Panc1 (cell line): ENCODE measurements around the gene VIT. TPM values are rescaled to one million over a fixed set of nuclear protein-coding genes. Genes with fewer than 3 reads are reported as not detected.

Experiments used
- ATAC-seq: fragments of 200-7000 bp; cut with Tn5 transposase; 2 replicates; pipeline ENCODE4 v1.9.1; 2020; ENCODE audit warnings: mild to moderate bottlenecking, moderate library complexity
- BruUV-seq: library from RNA; stranded (reverse); fragments of 400-500 nt; replicated peaks from 2 replicates; lab custom pipeline; 2021; lab: Mats Ljungman, UMichigan
- CTCF ChIA-PET: fragments of 300-600 bp; sonication (Branson Sonifier 250); formaldehyde crosslinking; loops from one replicate; lab custom pipeline; 2022; ENCODE audit warnings: antibody characterized with exemption; lab: Charles Lee
- POLR2A ChIA-PET: fragments of 300-600 bp; sonication (Branson Sonifier 250); formaldehyde crosslinking; loops from one replicate; lab custom pipeline; 2022; ENCODE audit warnings: antibody characterized with exemption; lab: Charles Lee
- DNase-seq: peaks from one replicate; pipeline ENCODE4 v3.0.0-alpha.2; 2010; ENCODE audit warnings: low read depth, low spot score
- H3K27ac ChIP-seq: 2 replicates; pipeline ENCODE4 v1.5.1; 2011; ENCODE audit warnings: mild to moderate bottlenecking, low read length, inconsistent platforms
- H3K27me3 ChIP-seq: fragments of 200-500 bp; sonication (Bioruptor generic); 2 replicates; pipeline ENCODE4 v1.6.0; 2014; ENCODE audit warnings: low read length, inconsistent platforms; ENCODE audit not compliant: control insufficient read depth, insufficient read depth
- H3K36me3 ChIP-seq: fragments of 200-500 bp; sonication (Bioruptor generic); 2 replicates; pipeline ENCODE4 v1.5.1; 2014; ENCODE audit warnings: inconsistent platforms, mild to moderate bottlenecking, low read length, moderate library complexity; ENCODE audit not compliant: control insufficient read depth, insufficient read depth
- H3K4me1 ChIP-seq: 2 replicates; pipeline ENCODE4 v1.5.1; 2011; ENCODE audit warnings: inconsistent platforms, mild to moderate bottlenecking, low read length, moderate library complexity; ENCODE audit not compliant: control insufficient read depth, insufficient read depth
- H3K4me3 ChIP-seq, 2 experiments: 2 replicates each; pipeline ENCODE4 v1.5.1; 2011 to 2012; ENCODE audit warnings: low read depth in 2 of 2, low read length in 2 of 2, mild to moderate bottlenecking in 2 of 2, inconsistent platforms in 1 of 2, moderate library complexity in 1 of 2
- H3K9me3 ChIP-seq: fragments of 200-500 bp; sonication (Bioruptor generic); 2 replicates; pipeline ENCODE4 v1.5.1; 2014; ENCODE audit warnings: low read depth, mild to moderate bottlenecking, inconsistent platforms, low read length, moderate library complexity; ENCODE audit not compliant: control insufficient read depth, insufficient read depth
- POLR2AphosphoS5 ChIP-seq: IDR thresholded peaks from 2 replicates; pipeline ENCODE4 v1.6.1; 2012; ENCODE audit warnings: mild to moderate bottlenecking, low read depth, low read length, moderate library complexity
- REST ChIP-seq, 2 experiments: IDR thresholded peaks; 2 replicates each; pipeline ENCODE4 v1.6.1; 2011 to 2012; ENCODE audit warnings: low read depth in 2 of 2, control low read depth in 1 of 2, low read length in 1 of 2, mild to moderate bottlenecking in 1 of 2, moderate library complexity in 1 of 2; ENCODE audit not compliant: insufficient read depth in 1 of 2
- SIN3A ChIP-seq: IDR thresholded peaks from 2 replicates; pipeline ENCODE4 v1.6.1; 2012; ENCODE audit warnings: low read depth, mild to moderate bottlenecking, low read length, moderate library complexity, borderline replicate concordance; ENCODE audit not compliant: insufficient read depth
- TCF7L2 ChIP-seq: IDR thresholded peaks from 2 replicates; pipeline ENCODE4 v1.6.1; 2011; ENCODE audit warnings: mild to moderate bottlenecking, low read depth, low read length, inconsistent platforms
- in situ Hi-C: cut with HindIII; loops from 2 replicates; pipeline ENCODE4 v1.10.0; 2016; ENCODE audit warnings: low sequenced_read_pairs, low pct_unique_long_range_greater_than_20kb
- intact Hi-C: fragments of 100-400 bp; cut with micrococcal nuclease; formaldehyde crosslinking; loops from one replicate; pipeline ENCODE4 v1.10.0; 2022; ENCODE audit not compliant: unreplicated experiment
- total RNA-seq: library from RNA; stranded (reverse); gene quantifications from one replicate; pipeline ENCODE4 v1.2.1, GENCODE V29; 2021; ENCODE audit not compliant: unreplicated experiment
- TF ChIP-seq, protein P1 (sequence below): fragments of 450-650 bp; IDR thresholded peaks from 2 replicates; pipeline ENCODE4 v1.5.1; 2017; ENCODE audit warnings: mild to moderate bottlenecking

The VIT gene
- total RNA-seq, 1 experiment from 2014 or later = 0.77 TPM

GRCh38 chr2:36802952-36803351 lies 106.4 kb downstream of the VIT start:
- intact Hi-C loops (no loop called here), in situ Hi-C loops (no loop called here)
- H3K36me3 ChIP-seq = no peaks in the 10 kb centered on the region
- no peaks in the 10 kb centered on the region for H3K27me3 ChIP-seq
- ATAC-seq = no peak
- DNase-seq = no peak
- H3K9me3 ChIP-seq = 0 out of 2 replicates have a peak, but pooled peaks cover 3% of the 10 kb centered on the region
- H3K4me1 ChIP-seq = no peaks in the 10 kb centered on the region
- CTCF ChIA-PET = interaction anchor here (0.5 kb wide), 1 partner anchor 135 kb away, joined by 4 read pairs; no protein-coding TSS in a partner anchor
- H3K4me3 ChIP-seq = no peak overlapping the region
- no TSS peak for BruUV-seq
- POLR2A ChIA-PET = no interaction called here
- H3K27ac ChIP-seq = no peak overlapping the region
- TF ChIP-seq REST (IDR thresholded peaks at IDR 0.05; ENCODE audit: insufficient read depth in 1 of 2, low read depth in 2 of 2, low read length in 1 of 2) = no peak
- TF ChIP-seq, protein P1, sequence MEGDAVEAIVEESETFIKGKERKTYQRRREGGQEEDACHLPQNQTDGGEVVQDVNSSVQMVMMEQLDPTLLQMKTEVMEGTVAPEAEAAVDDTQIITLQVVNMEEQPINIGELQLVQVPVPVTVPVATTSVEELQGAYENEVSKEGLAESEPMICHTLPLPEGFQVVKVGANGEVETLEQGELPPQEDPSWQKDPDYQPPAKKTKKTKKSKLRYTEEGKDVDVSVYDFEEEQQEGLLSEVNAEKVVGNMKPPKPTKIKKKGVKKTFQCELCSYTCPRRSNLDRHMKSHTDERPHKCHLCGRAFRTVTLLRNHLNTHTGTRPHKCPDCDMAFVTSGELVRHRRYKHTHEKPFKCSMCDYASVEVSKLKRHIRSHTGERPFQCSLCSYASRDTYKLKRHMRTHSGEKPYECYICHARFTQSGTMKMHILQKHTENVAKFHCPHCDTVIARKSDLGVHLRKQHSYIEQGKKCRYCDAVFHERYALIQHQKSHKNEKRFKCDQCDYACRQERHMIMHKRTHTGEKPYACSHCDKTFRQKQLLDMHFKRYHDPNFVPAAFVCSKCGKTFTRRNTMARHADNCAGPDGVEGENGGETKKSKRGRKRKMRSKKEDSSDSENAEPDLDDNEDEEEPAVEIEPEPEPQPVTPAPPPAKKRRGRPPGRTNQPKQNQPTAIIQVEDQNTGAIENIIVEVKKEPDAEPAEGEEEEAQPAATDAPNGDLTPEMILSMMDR = no peak
- TF ChIP-seq POLR2AphosphoS5 = no peak
- TF ChIP-seq TCF7L2 = no peak
- no peak for TF ChIP-seq SIN3A

DNA sequence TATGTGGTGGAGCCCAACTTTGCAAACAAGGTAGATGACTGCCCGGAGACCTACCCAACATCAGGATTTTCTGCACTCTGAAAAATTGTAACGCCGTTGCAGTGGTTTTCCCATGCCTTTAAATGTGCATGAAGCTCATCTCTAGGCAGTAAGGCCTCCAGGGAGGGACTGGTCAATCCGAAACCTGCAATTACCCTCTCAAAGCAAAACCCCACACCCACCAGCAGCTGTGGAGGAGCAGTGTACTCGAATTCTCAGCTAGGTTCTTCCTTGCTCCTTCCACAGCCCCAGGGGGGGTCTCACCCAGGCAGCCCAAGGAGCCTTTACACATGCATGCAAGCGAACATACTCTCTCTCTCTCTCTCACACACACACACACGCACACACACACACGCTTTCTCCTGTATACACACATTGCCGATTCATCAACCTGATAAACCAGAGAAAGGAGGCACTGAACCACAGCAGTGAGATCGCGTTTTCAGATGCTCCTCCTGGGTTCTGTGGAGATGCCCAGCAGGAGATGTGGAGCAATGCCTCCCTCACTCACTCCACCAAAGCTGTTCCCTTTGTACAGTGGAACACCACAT lies 109.2 kb downstream of the VIT start:
- H3K27me3 ChIP-seq = no peaks in the 10 kb centered on the region
- intact Hi-C loops = no loop called here
- ATAC-seq (no peak), DNase-seq (no peak)
- H3K4me1 ChIP-seq = no peaks in the 10 kb centered on the region
- no TSS peak for BruUV-seq
- TF ChIP-seq TCF7L2 (no peak), POLR2AphosphoS5 (no peak), SIN3A (no peak), REST (IDR thresholded peaks at IDR 0.05; ENCODE audit: insufficient read depth in 1 of 2, low read depth in 2 of 2, low read length in 1 of 2) (no peak)
- TF ChIP-seq, protein P1 = no peak
- 0 out of 2 replicates have a peak, but pooled peaks cover 3% of the 10 kb centered on the region for H3K9me3 ChIP-seq
- in situ Hi-C loops = no loop called here
- POLR2A ChIA-PET = no interaction called here
- CTCF ChIA-PET = no interaction called here
- no peaks in the 10 kb centered on the region for H3K36me3 ChIP-seq
- H3K4me3 ChIP-seq = no peak overlapping the region
- no peak overlapping the region for H3K27ac ChIP-seq
